Measurements from ENCODE around the gene SYT1.

DNA sequence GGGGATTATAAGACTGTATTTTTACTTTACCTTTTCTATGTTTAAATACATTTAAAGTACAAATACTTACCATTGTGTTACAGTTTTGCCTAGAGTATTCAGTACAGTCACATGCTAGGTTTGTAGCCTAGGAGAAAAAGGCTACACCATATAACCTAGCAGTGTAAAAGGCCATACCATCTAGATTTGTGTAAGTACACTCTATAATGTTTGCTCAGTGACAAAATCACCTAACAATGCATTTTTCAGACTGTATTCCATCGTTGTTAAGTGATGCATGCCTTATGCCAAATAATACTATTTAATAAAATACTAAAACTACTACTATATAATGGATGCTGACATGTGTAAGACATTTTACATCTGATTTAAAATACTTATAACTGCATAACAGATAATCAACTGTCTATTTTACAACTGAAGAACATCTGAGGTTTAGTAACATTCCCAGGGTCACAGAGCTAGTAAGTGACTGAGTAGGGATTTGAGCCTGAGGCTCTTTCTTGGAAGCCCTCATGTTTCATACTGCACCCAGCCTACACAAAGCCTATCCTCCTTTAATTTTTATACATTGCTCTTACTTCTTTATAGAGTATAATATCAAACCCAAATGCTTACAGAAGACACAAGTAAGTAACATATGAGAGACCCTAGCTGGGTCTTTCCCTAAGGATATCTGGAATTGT is 296.8 kb downstream of the SYT1 start:
- TF ChIP-seq, protein P1, sequence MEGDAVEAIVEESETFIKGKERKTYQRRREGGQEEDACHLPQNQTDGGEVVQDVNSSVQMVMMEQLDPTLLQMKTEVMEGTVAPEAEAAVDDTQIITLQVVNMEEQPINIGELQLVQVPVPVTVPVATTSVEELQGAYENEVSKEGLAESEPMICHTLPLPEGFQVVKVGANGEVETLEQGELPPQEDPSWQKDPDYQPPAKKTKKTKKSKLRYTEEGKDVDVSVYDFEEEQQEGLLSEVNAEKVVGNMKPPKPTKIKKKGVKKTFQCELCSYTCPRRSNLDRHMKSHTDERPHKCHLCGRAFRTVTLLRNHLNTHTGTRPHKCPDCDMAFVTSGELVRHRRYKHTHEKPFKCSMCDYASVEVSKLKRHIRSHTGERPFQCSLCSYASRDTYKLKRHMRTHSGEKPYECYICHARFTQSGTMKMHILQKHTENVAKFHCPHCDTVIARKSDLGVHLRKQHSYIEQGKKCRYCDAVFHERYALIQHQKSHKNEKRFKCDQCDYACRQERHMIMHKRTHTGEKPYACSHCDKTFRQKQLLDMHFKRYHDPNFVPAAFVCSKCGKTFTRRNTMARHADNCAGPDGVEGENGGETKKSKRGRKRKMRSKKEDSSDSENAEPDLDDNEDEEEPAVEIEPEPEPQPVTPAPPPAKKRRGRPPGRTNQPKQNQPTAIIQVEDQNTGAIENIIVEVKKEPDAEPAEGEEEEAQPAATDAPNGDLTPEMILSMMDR (conservative IDR thresholded peaks at IDR 0.05 in 1 of 2, IDR thresholded peaks at IDR 0.05 in 1 of 2; ENCODE audit: low read depth in 1 of 2, low read length in 2 of 2): no peak
- no peak for TF ChIP-seq EZH2 (IDR thresholded peaks at IDR 0.05; ENCODE audit: low read length, missing control alignments)
